Measurements from ENCODE around the gene EIF2D.

The EIF2D gene

GRCh38 chr1:206568779-206569352, 43.4 kb downstream of the EIF2D start:
- no peak overlapping the region for H3K27ac ChIP-seq
- peaks cover 3% of the 10 kb centered on the region for H3K36me3 ChIP-seq

DNA sequence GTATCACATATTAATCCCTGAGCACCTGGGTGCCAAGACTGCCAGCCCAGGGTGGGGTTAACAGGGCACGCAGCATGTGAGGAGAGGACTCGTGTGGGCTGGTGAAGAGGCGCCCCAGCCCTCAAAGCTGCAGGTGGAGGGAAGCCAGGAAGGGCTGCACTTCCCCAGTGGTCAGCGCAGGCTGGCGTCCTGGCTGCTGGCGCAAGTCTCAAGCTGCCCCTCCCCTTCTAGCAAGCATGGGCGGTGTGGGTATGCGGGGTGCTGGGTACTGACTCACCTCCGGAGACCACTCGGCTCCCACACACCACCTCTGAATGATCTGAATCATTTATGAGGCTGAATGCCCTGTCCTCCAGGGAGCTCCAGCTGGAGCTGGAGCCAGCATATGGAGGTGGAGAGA, 44.0 kb downstream of the EIF2D start:
- Histone ChIP-seq H3K36me3 (peaks cover 3% of the 10 kb centered on the region), H3K27ac (no peak overlapping the region), H3K4me3 (ENCODE audit: low read depth, low read length) (no peak overlapping the region), H3K27me3 (ENCODE audit: insufficient read depth, low read depth, severe bottlenecking) (no peaks in the 10 kb centered on the region), H3K9me3 (ENCODE audit: severe bottlenecking) (no peaks in the 10 kb centered on the region)
- TF ChIP-seq, protein P1, sequence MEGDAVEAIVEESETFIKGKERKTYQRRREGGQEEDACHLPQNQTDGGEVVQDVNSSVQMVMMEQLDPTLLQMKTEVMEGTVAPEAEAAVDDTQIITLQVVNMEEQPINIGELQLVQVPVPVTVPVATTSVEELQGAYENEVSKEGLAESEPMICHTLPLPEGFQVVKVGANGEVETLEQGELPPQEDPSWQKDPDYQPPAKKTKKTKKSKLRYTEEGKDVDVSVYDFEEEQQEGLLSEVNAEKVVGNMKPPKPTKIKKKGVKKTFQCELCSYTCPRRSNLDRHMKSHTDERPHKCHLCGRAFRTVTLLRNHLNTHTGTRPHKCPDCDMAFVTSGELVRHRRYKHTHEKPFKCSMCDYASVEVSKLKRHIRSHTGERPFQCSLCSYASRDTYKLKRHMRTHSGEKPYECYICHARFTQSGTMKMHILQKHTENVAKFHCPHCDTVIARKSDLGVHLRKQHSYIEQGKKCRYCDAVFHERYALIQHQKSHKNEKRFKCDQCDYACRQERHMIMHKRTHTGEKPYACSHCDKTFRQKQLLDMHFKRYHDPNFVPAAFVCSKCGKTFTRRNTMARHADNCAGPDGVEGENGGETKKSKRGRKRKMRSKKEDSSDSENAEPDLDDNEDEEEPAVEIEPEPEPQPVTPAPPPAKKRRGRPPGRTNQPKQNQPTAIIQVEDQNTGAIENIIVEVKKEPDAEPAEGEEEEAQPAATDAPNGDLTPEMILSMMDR (IDR thresholded peaks at IDR 0.05; ENCODE audit: low read depth, low read length): no peak
- DNase-seq: no peak

More at GRCh38 chr1:206568779-206569352, 43.4 kb downstream of the EIF2D start:
- Histone ChIP-seq H3K9me3 (ENCODE audit: severe bottlenecking) (no peaks in the 10 kb centered on the region), H3K27me3 (ENCODE audit: insufficient read depth, low read depth, severe bottlenecking) (no peaks in the 10 kb centered on the region), H3K4me3 (ENCODE audit: low read depth, low read length) (no peak overlapping the region)
- TF ChIP-seq, protein P1 (IDR thresholded peaks at IDR 0.05; ENCODE audit: low read depth, low read length): no peak
- no peak for DNase-seq

DNA sequence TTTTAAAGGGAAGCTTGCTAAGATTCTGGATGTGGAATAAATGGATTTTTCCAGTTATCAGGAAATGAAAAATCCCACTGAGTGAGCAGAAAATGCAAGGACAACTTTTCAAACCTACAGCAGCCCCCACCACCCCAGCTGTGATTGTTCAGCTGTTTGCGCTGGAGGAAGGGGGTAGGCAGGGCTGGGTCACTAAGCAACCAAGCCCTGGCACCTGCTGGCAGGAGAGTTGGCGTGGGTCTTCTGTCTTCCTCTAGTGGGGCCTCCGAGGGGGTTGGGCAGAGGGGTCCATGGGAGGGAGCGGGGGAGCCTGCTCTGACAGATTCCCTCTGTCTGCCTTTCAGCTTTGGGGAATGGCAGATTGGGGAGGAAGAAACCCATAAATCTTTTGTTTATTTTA, 45.3 kb downstream of the EIF2D start:
- H3K9me3 ChIP-seq (ENCODE audit: severe bottlenecking): no peaks in the 10 kb centered on the region
- H3K27ac ChIP-seq: no peak overlapping the region
- TF ChIP-seq, protein P1 (IDR thresholded peaks at IDR 0.05; ENCODE audit: low read depth, low read length): no peak
- H3K27me3 ChIP-seq (ENCODE audit: insufficient read depth, low read depth, severe bottlenecking): no peaks in the 10 kb centered on the region
- no peak overlapping the region for H3K4me3 ChIP-seq (ENCODE audit: low read depth, low read length)
- DNase-seq: no peak
- peaks cover 9% of the 10 kb centered on the region for H3K36me3 ChIP-seq

DNA sequence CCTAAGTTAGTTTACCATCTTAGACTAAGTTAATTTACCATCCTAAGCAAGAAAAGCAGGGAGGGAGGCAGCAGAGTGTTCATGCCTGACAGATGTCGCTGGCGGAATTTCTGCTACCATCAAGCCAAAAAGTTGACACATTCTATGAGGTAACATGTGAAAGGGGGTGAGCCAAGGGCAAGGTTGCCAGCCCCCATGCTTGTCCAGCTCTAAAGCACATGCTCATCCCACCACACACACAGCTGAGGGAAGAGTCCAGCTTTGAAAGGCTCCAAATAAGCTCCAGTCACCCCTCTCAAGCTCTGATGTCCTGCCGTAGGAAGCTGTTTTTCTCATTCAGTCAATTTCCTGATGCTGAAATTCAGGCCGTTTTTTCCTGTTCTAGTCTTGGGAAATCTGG, 46.3 kb downstream of the EIF2D start:
- TF ChIP-seq, protein P1 (IDR thresholded peaks at IDR 0.05; ENCODE audit: low read depth, low read length): no peak
- DNase-seq: no peak
- Histone ChIP-seq H3K9me3 (ENCODE audit: severe bottlenecking) (no peaks in the 10 kb centered on the region), H3K4me3 (ENCODE audit: low read depth, low read length) (no peak overlapping the region), H3K27ac (no peak overlapping the region), H3K27me3 (ENCODE audit: insufficient read depth, low read depth, severe bottlenecking) (no peaks in the 10 kb centered on the region), H3K36me3 (peaks cover 10% of the 10 kb centered on the region)

- Histone ChIP-seq H3K4me3 (ENCODE audit: low read depth, low read length) (no peak overlapping the region), H3K27ac (no peak overlapping the region), H3K9me3 (ENCODE audit: severe bottlenecking) (no peaks in the 10 kb centered on the region), H3K36me3 (peaks cover 7% of the 10 kb centered on the region), H3K27me3 (ENCODE audit: insufficient read depth, low read depth, severe bottlenecking) (no peaks in the 10 kb centered on the region)
- TF ChIP-seq, protein P1 (IDR thresholded peaks at IDR 0.05; ENCODE audit: low read depth, low read length): no peak
- DNase-seq: no peak
Measured at GRCh38 chr1:206563367-206564207, 48.7 kb downstream of the EIF2D start.
